A673 (cell line): ENCODE data around the gene ATP11C. TPM values are rescaled to one million over a fixed set of nuclear protein-coding genes. Genes with fewer than 3 reads are reported as not detected.

Experiments used
- BruUV-seq: library from RNA; stranded (reverse); fragments of 400-500 nt; replicated peaks from 2 replicates; lab custom pipeline; 2021; lab: Mats Ljungman, UMichigan
- CTCF ChIA-PET: fragments of 300-600 bp; sonication (Branson Sonifier 250); formaldehyde crosslinking; loops from one replicate; lab custom pipeline; 2022; ENCODE audit warnings: antibody characterized with exemption; lab: Charles Lee
- POLR2A ChIA-PET: fragments of 300-600 bp; sonication (Branson Sonifier 250); formaldehyde crosslinking; loops from one replicate; lab custom pipeline; 2022; ENCODE audit warnings: antibody characterized with exemption; ENCODE audit not compliant: low non-redundant PET; lab: Charles Lee
- DNase-seq: peaks from one replicate; pipeline ENCODE4 v3.0.0-alpha.2; 2015; ENCODE audit warnings: low spot score
- H3K27ac ChIP-seq: fragments of 200-600 bp; sonication (generic); 2 replicates; pipeline ENCODE4 v1.5.1; 2016; ENCODE audit warnings: mixed run types, low read depth, mild to moderate bottlenecking, mixed read lengths, antibody characterized with exemption, low read length; ENCODE audit not compliant: poor library complexity, severe bottlenecking
- H3K27me3 ChIP-seq: fragments of 200-600 bp; sonication (generic); replicated peaks from 2 replicates; pipeline ENCODE4 v1.6.1; 2017; ENCODE audit warnings: mixed run types, low read depth, mild to moderate bottlenecking, mixed read lengths, antibody characterized with exemption, low read length; ENCODE audit not compliant: insufficient read depth, poor library complexity
- H3K36me3 ChIP-seq: fragments of 200-600 bp; sonication (generic); 2 replicates; pipeline ENCODE4 v1.6.1; 2016; ENCODE audit warnings: mixed run types, mild to moderate bottlenecking, mixed read lengths, antibody characterized with exemption, low read length; ENCODE audit not compliant: insufficient read depth, poor library complexity, severe bottlenecking
- H3K4me1 ChIP-seq: fragments of 200-600 bp; sonication (generic); 2 replicates; pipeline ENCODE4 v1.6.1; 2017; ENCODE audit warnings: mixed run types, mild to moderate bottlenecking, mixed read lengths, antibody characterized with exemption, low read length; ENCODE audit not compliant: insufficient read depth, poor library complexity, severe bottlenecking
- H3K4me3 ChIP-seq: fragments of 200-600 bp; sonication (generic); 2 replicates; pipeline ENCODE4 v1.5.1; 2016; ENCODE audit warnings: low read depth, mixed run types, mild to moderate bottlenecking, mixed read lengths, low read length; ENCODE audit not compliant: poor library complexity, severe bottlenecking
- H3K9me3 ChIP-seq: fragments of 200-600 bp; sonication (generic); 2 replicates; pipeline ENCODE4 v1.6.1; 2016; ENCODE audit warnings: mixed run types, low read depth, mild to moderate bottlenecking, mixed read lengths, antibody characterized with exemption, low read length; ENCODE audit not compliant: poor library complexity, severe bottlenecking
- EZH2 ChIP-seq: fragments of 200-600 bp; sonication (generic); IDR thresholded peaks from 2 replicates; pipeline ENCODE4 v1.6.1; 2017; ENCODE audit warnings: borderline replicate concordance, low read depth, mild to moderate bottlenecking, mixed read lengths, antibody characterized with exemption, low read length; ENCODE audit not compliant: poor library complexity, severe bottlenecking
- intact Hi-C: fragments of 100-400 bp; cut with micrococcal nuclease; formaldehyde crosslinking; loops from one replicate; pipeline ENCODE4 v1.10.0; 2022; ENCODE audit not compliant: unreplicated experiment
- total RNA-seq: library from RNA; stranded (reverse); gene quantifications from 2 replicates; pipeline ENCODE4 v1.2.3, GENCODE V29; 2021
- TF ChIP-seq, protein P1 (sequence below): fragments of 300-800, 200-600 bp; sonication (generic); conservative IDR thresholded peaks from 2 replicates; pipeline ENCODE4 v1.5.1; 2017; ENCODE audit warnings: low read depth, mild to moderate bottlenecking, antibody characterized with exemption, low read length, moderate library complexity, mixed read lengths

Gene ATP11C
- total RNA-seq, 1 experiment from 2014 or later: 93.1 TPM

DNA sequence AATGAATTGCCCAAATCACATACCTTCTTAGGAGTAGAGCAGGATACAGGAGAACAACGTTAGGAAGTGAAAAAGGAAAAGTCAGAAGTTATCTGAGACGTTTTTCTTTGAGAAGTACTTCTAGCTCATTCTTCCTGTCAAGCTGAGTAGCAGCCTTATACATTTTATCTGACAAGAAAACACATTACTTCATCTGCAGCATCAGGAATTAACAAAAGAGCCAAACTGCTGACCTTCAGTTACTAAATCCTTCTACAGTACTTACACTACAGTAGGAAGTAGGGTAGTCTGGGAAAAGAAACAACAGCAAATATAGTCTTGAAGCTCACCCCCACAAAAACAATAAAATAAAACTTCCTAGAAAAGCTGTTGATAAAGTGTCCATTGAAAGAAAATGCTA is 57.0 kb downstream of the ATP11C start:
- DNase-seq: no peak
- Histone ChIP-seq H3K27me3 (no peaks in the 10 kb centered on the region), H3K36me3 (no peaks in the 10 kb centered on the region), H3K4me3 (no peak overlapping the region), H3K9me3 (no peaks in the 10 kb centered on the region), H3K4me1 (peaks cover 38% of the 10 kb centered on the region), H3K27ac (peak overlapping the region; percentile 19)
- no TSS peak for BruUV-seq
- POLR2A ChIA-PET: no interaction called here
- intact Hi-C loops: no loop called here
- TF ChIP-seq EZH2: no peak
- TF ChIP-seq, protein P1, sequence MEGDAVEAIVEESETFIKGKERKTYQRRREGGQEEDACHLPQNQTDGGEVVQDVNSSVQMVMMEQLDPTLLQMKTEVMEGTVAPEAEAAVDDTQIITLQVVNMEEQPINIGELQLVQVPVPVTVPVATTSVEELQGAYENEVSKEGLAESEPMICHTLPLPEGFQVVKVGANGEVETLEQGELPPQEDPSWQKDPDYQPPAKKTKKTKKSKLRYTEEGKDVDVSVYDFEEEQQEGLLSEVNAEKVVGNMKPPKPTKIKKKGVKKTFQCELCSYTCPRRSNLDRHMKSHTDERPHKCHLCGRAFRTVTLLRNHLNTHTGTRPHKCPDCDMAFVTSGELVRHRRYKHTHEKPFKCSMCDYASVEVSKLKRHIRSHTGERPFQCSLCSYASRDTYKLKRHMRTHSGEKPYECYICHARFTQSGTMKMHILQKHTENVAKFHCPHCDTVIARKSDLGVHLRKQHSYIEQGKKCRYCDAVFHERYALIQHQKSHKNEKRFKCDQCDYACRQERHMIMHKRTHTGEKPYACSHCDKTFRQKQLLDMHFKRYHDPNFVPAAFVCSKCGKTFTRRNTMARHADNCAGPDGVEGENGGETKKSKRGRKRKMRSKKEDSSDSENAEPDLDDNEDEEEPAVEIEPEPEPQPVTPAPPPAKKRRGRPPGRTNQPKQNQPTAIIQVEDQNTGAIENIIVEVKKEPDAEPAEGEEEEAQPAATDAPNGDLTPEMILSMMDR: no peak
- CTCF ChIA-PET: no interaction called here

GRCh38 chrX:139869796-139870195 is 63.1 kb downstream of the ATP11C start:
- DNase-seq: no peak
- Histone ChIP-seq H3K27me3 (no peaks in the 10 kb centered on the region), H3K4me3 (no peak overlapping the region), H3K4me1 (peaks cover 6% of the 10 kb centered on the region), H3K9me3 (no peaks in the 10 kb centered on the region), H3K27ac (no peak overlapping the region), H3K36me3 (no peaks in the 10 kb centered on the region)
- TF ChIP-seq EZH2: no peak
- TF ChIP-seq, protein P1: no peak
- no TSS peak for BruUV-seq
- intact Hi-C loops: no loop called here
- POLR2A ChIA-PET: no interaction called here
- CTCF ChIA-PET: no interaction called here

DNA sequence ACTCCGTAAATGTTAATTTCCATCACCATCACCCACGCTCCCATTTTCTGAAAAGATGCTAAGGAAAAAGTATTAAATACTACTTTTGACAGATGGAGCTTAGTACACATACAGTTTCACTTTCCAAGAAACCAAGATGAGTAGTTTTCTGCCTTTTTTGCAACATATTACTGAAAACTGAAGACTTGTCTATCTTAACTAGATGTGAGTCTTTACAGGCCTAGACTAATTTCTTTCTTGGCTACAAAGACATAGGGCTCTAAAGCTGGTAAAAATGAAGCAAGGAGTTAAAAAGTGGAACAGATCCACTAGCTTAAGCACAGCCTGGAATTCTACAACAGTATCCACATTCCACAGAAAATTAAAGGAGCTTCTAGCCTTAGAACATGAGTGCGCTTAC is 68.2 kb downstream of the ATP11C start:
- POLR2A ChIA-PET: no interaction called here
- H3K27me3 ChIP-seq: no peaks in the 10 kb centered on the region
- DNase-seq: no peak
- H3K4me1 ChIP-seq: no peaks in the 10 kb centered on the region
- H3K4me3 ChIP-seq: no peak overlapping the region
- CTCF ChIA-PET: no interaction called here
- H3K36me3 ChIP-seq: no peaks in the 10 kb centered on the region
- no TSS peak for BruUV-seq
- TF ChIP-seq, protein P1: no peak
- no peak for TF ChIP-seq EZH2
- no peaks in the 10 kb centered on the region for H3K9me3 ChIP-seq
- intact Hi-C loops: no loop called here
- no peak overlapping the region for H3K27ac ChIP-seq
